HEK293 (cell line): Measurements from ENCODE around the gene DPP6.

Source experiments
- CTCF ChIA-PET: fragments of 350-600 bp; formaldehyde crosslinking; extraction: SDS; loops from one replicate; lab custom pipeline; 2021; ENCODE audit warnings: antibody characterized with exemption; lab: Yijun Ruan, JAX
- POLR2A ChIA-PET: fragments of 300-600 bp; formaldehyde crosslinking; extraction: SDS; loops from one replicate; lab custom pipeline; 2020; ENCODE audit warnings: antibody characterized with exemption, inconsistent platforms; lab: Yijun Ruan, JAX
- H3K27ac ChIP-seq: fragments of 200-500 bp; sonication (Bioruptor generic); 2 replicates; pipeline ENCODE4 v1.5.1; 2014; ENCODE audit warnings: low read depth, low read length, control low read depth, inconsistent platforms; ENCODE audit errors: extremely low read depth
- H3K36me3 ChIP-seq, 2 experiments: fragments of 200-500 bp in 1 of 2; sonication (Bioruptor generic) in 1 of 2; 1 replicate in 1 of 2; 2 replicates in 1 of 2; pipeline ENCODE4 v1.5.1; 2014 to 2017; ENCODE audit warnings: inconsistent platforms in 2 of 2, low read length in 2 of 2; ENCODE audit not compliant: control insufficient read depth in 2 of 2, insufficient read depth in 1 of 2
- H3K4me1 ChIP-seq: fragments of 200-500 bp; sonication (Bioruptor generic); 2 replicates; pipeline ENCODE4 v1.5.1; 2014; ENCODE audit warnings: mild to moderate bottlenecking, low read length, inconsistent platforms; ENCODE audit not compliant: control insufficient read depth, insufficient read depth
- H3K4me3 ChIP-seq: 2 replicates; pipeline ENCODE4 v1.5.1; 2011; ENCODE audit warnings: low read depth, mild to moderate bottlenecking, control low read depth, low read length, moderate library complexity
- H3K9me3 ChIP-seq: fragments of 200-500 bp; sonication (Bioruptor generic); 2 replicates; pipeline ENCODE4 v1.5.1; 2014; ENCODE audit warnings: low read depth, low read length, inconsistent platforms; ENCODE audit not compliant: control insufficient read depth, insufficient read depth
- ATF2 ChIP-seq: fragments of 450-650 bp; formaldehyde crosslinking; IDR thresholded peaks from 2 replicates; pipeline ENCODE4 v1.5.1; 2016; ENCODE audit warnings: missing biosample characterization, missing genetic modification characterization, low read depth
- GFI1B ChIP-seq: fragments of 450-650 bp; formaldehyde crosslinking; IDR thresholded peaks from 2 replicates; pipeline ENCODE4 v1.5.1; 2016; ENCODE audit warnings: missing biosample characterization, missing genetic modification characterization
- GLI2 ChIP-seq: fragments of 450-650 bp; formaldehyde crosslinking; IDR thresholded peaks from 2 replicates; pipeline ENCODE4; 2017; ENCODE audit warnings: missing biosample characterization, missing genetic modification characterization, low read depth, borderline replicate concordance
- GLIS2 ChIP-seq: fragments of 450-650 bp; formaldehyde crosslinking; IDR thresholded peaks from 2 replicates; pipeline ENCODE4 v1.5.1; 2016; ENCODE audit warnings: missing biosample characterization, missing genetic modification characterization
- HOXC10 ChIP-seq: sonication (generic); formaldehyde crosslinking; IDR thresholded peaks from 2 replicates; pipeline ENCODE4 v1.8.1; 2023; ENCODE audit warnings: mild to moderate bottlenecking, missing genetic modification reagents
- KLF8 ChIP-seq: fragments of 450-650 bp; formaldehyde crosslinking; IDR thresholded peaks from 2 replicates; pipeline ENCODE4 v1.5.1; 2016; ENCODE audit warnings: missing biosample characterization, missing genetic modification characterization
- REPIN1 ChIP-seq: fragments of 450-650 bp; formaldehyde crosslinking; IDR thresholded peaks from 2 replicates; pipeline ENCODE4 v1.5.1; 2017; ENCODE audit warnings: missing biosample characterization, missing genetic modification characterization, low read depth
- SCRT1 ChIP-seq: fragments of 450-650 bp; formaldehyde crosslinking; IDR thresholded peaks from 2 replicates; pipeline ENCODE4 v1.5.1; 2016; ENCODE audit warnings: missing biosample characterization, missing genetic modification characterization, borderline replicate concordance
- SCRT2 ChIP-seq: fragments of 450-650 bp; formaldehyde crosslinking; IDR thresholded peaks from 2 replicates; pipeline ENCODE4 v1.5.1; 2016; ENCODE audit warnings: missing biosample characterization, missing genetic modification characterization
- SP2 ChIP-seq: fragments of 450-650 bp; formaldehyde crosslinking; IDR thresholded peaks from 2 replicates; pipeline ENCODE4 v1.5.1; 2016; ENCODE audit warnings: missing biosample characterization, missing genetic modification characterization
- TRIM28 ChIP-seq: IDR thresholded peaks from 2 replicates; pipeline ENCODE4 v1.6.1; 2011; ENCODE audit warnings: low read length, control low read depth, borderline replicate concordance
- ZBTB48 ChIP-seq: fragments of 450-650 bp; formaldehyde crosslinking; IDR thresholded peaks from 2 replicates; pipeline ENCODE4 v1.5.1; 2016; ENCODE audit warnings: missing biosample characterization, missing genetic modification characterization
- ZNF112 ChIP-seq: fragments of 450-650 bp; formaldehyde crosslinking; IDR thresholded peaks from 2 replicates; pipeline ENCODE4 v1.5.0; 2017; ENCODE audit warnings: missing biosample characterization, missing genetic modification characterization
- ZNF148 ChIP-seq: fragments of 450-650 bp; formaldehyde crosslinking; IDR thresholded peaks from 2 replicates; pipeline ENCODE4 v1.5.0; 2017; ENCODE audit warnings: missing biosample characterization, missing genetic modification characterization, borderline replicate concordance
- ZNF174 ChIP-seq: fragments of 450-650 bp; formaldehyde crosslinking; IDR thresholded peaks from 2 replicates; pipeline ENCODE4 v1.5.0; 2017; ENCODE audit warnings: missing biosample characterization, mild to moderate bottlenecking, missing genetic modification characterization
- ZNF221 ChIP-seq: fragments of 450-650 bp; formaldehyde crosslinking; IDR thresholded peaks from 2 replicates; pipeline ENCODE4 v1.5.1; 2017; ENCODE audit warnings: missing biosample characterization, missing genetic modification characterization, borderline replicate concordance
- ZNF341 ChIP-seq: fragments of 450-650 bp; formaldehyde crosslinking; IDR thresholded peaks from 2 replicates; pipeline ENCODE4; 2016; ENCODE audit warnings: low read depth, missing biosample characterization, missing genetic modification characterization
- ZNF426 ChIP-seq: fragments of 450-650 bp; formaldehyde crosslinking; IDR thresholded peaks from 2 replicates; pipeline ENCODE4 v1.5.1; 2017; ENCODE audit warnings: missing biosample characterization, missing genetic modification characterization, mild to moderate bottlenecking, inconsistent platforms, moderate library complexity
- ZNF544 ChIP-seq: fragments of 450-650 bp; formaldehyde crosslinking; IDR thresholded peaks from 2 replicates; pipeline ENCODE4 v1.5.0; 2017; ENCODE audit warnings: missing biosample characterization, missing genetic modification characterization
- ZNF548 ChIP-seq: fragments of 450-650 bp; formaldehyde crosslinking; IDR thresholded peaks from 2 replicates; pipeline ENCODE4 v1.5.1; 2016; ENCODE audit warnings: missing biosample characterization, missing genetic modification characterization
- ZNF585B ChIP-seq: fragments of 450-650 bp; formaldehyde crosslinking; IDR thresholded peaks from 2 replicates; pipeline ENCODE4 v1.5.1; 2016; ENCODE audit warnings: missing biosample characterization, missing genetic modification characterization
- ZNF610 ChIP-seq: fragments of 450-650 bp; formaldehyde crosslinking; IDR thresholded peaks from 2 replicates; pipeline ENCODE4 v1.5.1; 2016; ENCODE audit warnings: missing biosample characterization, missing genetic modification characterization, borderline replicate concordance
- ZNF654 ChIP-seq: fragments of 450-650 bp; formaldehyde crosslinking; IDR thresholded peaks from 2 replicates; pipeline ENCODE4 v1.5.1; 2016; ENCODE audit warnings: low read depth, missing biosample characterization, missing genetic modification characterization
- ZNF670 ChIP-seq: fragments of 450-650 bp; formaldehyde crosslinking; IDR thresholded peaks from 2 replicates; pipeline ENCODE4 v1.5.1; 2016; ENCODE audit warnings: missing biosample characterization, missing genetic modification characterization, low read depth
- ZNF76 ChIP-seq: fragments of 450-650 bp; formaldehyde crosslinking; IDR thresholded peaks from 2 replicates; pipeline ENCODE4; 2016; ENCODE audit warnings: low read depth, missing biosample characterization, missing genetic modification characterization, borderline replicate concordance
- ZNF792 ChIP-seq: fragments of 450-650 bp; formaldehyde crosslinking; IDR thresholded peaks from 2 replicates; pipeline ENCODE4 v1.5.1; 2016; ENCODE audit warnings: missing biosample characterization, missing genetic modification characterization

Gene DPP6

GRCh38 chr7:154503962-154504550 is 451.9 kb downstream of the DPP6 start:
- Histone ChIP-seq H3K9me3 (no peaks in the 10 kb centered on the region), H3K27ac (no peak overlapping the region), H3K4me1 (no peaks in the 10 kb centered on the region), H3K4me3 (no peak overlapping the region), H3K36me3 (no peaks in the 10 kb centered on the region)
- POLR2A ChIA-PET: no interaction called here
- TF ChIP-seq ZNF654 (tag by site-specific recombination) (peak; percentile 49), ATF2 (tag by site-specific recombination) (no peak), SCRT2 (tag by site-specific recombination) (peak; percentile 66; the same call in 1 of the 2 replicates), GLI2 (tag by site-specific recombination) (no peak), SCRT1 (tag by site-specific recombination) (peak; percentile 26; the same call in 1 of the 2 replicates), ZNF174 (tag by site-specific recombination) (no peak)
- CTCF ChIA-PET: interaction anchor here (0.5 to 2.6 kb wide), 20 partner anchors 8 to 432 kb away, joined by 3 to 12 read pairs (median 4); no protein-coding TSS in a partner anchor

- Histone ChIP-seq H3K9me3 (no peaks in the 10 kb centered on the region), H3K4me1 (no peaks in the 10 kb centered on the region), H3K4me3 (no peak overlapping the region), H3K36me3 (no peaks in the 10 kb centered on the region), H3K27ac (no peak overlapping the region)
- ChIA-PET POLR2A (no interaction called here), CTCF (interaction anchor here (0.6 to 2.6 kb wide), 7 partner anchors 9 to 356 kb away, joined by 3 to 12 read pairs (median 5); no protein-coding TSS in a partner anchor)
- no peak for TF ChIP-seq ZNF670 (tag by site-specific recombination)
- no peak for TF ChIP-seq ZBTB48 (tag by site-specific recombination)
- no peak for TF ChIP-seq ZNF548 (tag by site-specific recombination)
- no peak for TF ChIP-seq SP2
- no peak for TF ChIP-seq HOXC10 (CRISPR knock-in tag)
- TF ChIP-seq GFI1B: no peak
- no peak for TF ChIP-seq ZNF76 (tag by site-specific recombination)
- no peak for TF ChIP-seq ZNF112
- TF ChIP-seq TRIM28: no peak
- TF ChIP-seq ZNF792 (tag by site-specific recombination): no peak
Measured at GRCh38 chr7:154504918-154505317, 452.7 kb downstream of the DPP6 start.

- ChIA-PET CTCF (interaction anchor here (0.7 to 2.6 kb wide), 4 partner anchors 9 to 356 kb away, joined by 3 to 12 read pairs (median 6); no protein-coding TSS in a partner anchor), POLR2A (no interaction called here)
- H3K9me3 ChIP-seq: no peaks in the 10 kb centered on the region
- no peaks in the 10 kb centered on the region for H3K4me1 ChIP-seq
- no peak overlapping the region for H3K27ac ChIP-seq
- H3K4me3 ChIP-seq: no peak overlapping the region
- H3K36me3 ChIP-seq: no peaks in the 10 kb centered on the region
- TF ChIP-seq GLIS2 (tag by site-specific recombination): no peak
- TF ChIP-seq ZNF341: no peak
- no peak for TF ChIP-seq ZNF426 (tag by site-specific recombination)
- no peak for TF ChIP-seq REPIN1 (tag by site-specific recombination)
- TF ChIP-seq ZNF221 (tag by site-specific recombination): no peak
- no peak for TF ChIP-seq ZNF544 (tag by site-specific recombination)
- TF ChIP-seq ZNF585B (tag by site-specific recombination): no peak
- no peak for TF ChIP-seq ZNF610
- TF ChIP-seq ZNF148 (tag by site-specific recombination): no peak
- no peak for TF ChIP-seq SP2
- TF ChIP-seq KLF8 (tag by site-specific recombination): no peak
Measured at GRCh38 chr7:154505362-154505761, 453.2 kb downstream of the DPP6 start.
